Endothelial cell (in vitro differentiated cells): ENCODE data around the gene SAYSD1. TPM values are rescaled to one million over a fixed set of nuclear protein-coding genes. Genes with fewer than 3 reads are reported as not detected.

Source experiments
- DNase-seq: peaks from one replicate; pipeline ENCODE4 v3.0.0; 2021; ENCODE audit warnings: low spot score
- H3K27ac Mint-ChIP-seq: one replicate; pipeline ENCODE4 v1.8.0; 2021; ENCODE audit warnings: mixed read lengths, inconsistent platforms; ENCODE audit not compliant: unreplicated experiment
- H3K27me3 Mint-ChIP-seq: one replicate; pipeline ENCODE4 v1.8.0; 2021; ENCODE audit warnings: mild to moderate bottlenecking, moderate library complexity, mixed read lengths, inconsistent platforms; ENCODE audit not compliant: unreplicated experiment
- H3K36me3 Mint-ChIP-seq: one replicate; pipeline ENCODE4 v1.8.0; 2021; ENCODE audit warnings: mild to moderate bottlenecking, low read depth, mixed read lengths, inconsistent platforms; ENCODE audit not compliant: unreplicated experiment
- H3K4me1 Mint-ChIP-seq: one replicate; pipeline ENCODE4 v1.8.0; 2021; ENCODE audit warnings: mild to moderate bottlenecking, mixed read lengths, inconsistent platforms; ENCODE audit not compliant: unreplicated experiment
- H3K4me3 Mint-ChIP-seq: one replicate; pipeline ENCODE4 v1.8.0; 2021; ENCODE audit warnings: mild to moderate bottlenecking, mixed read lengths, inconsistent platforms; ENCODE audit not compliant: unreplicated experiment
- H3K9me3 Mint-ChIP-seq: one replicate; pipeline ENCODE4 v1.8.0; 2021; ENCODE audit warnings: mixed read lengths, inconsistent platforms; ENCODE audit not compliant: unreplicated experiment
- CTCF ChIP-seq: fragments of 200-600 bp; sonication (generic); IDR thresholded peaks from one replicate; pipeline ENCODE4 v1.5.0; 2021; ENCODE audit warnings: antibody characterized with exemption; ENCODE audit not compliant: unreplicated experiment
- total RNA-seq: library from RNA; stranded (reverse); fragmentation: NEBNext Ultra II Directional; extraction: Animal tissue kit (Norgen Biotek cat#: 25700); gene quantifications from one replicate; pipeline ENCODE4 v1.2.1, GENCODE V29; 2021; ENCODE audit not compliant: unreplicated experiment

The SAYSD1 gene
- total RNA-seq, 1 donor from 2014 or later = 10.8 TPM

- no peak for DNase-seq
- Mint-ChIP-seq H3K9me3 (no peaks in the 10 kb centered on the region), H3K4me3 (peak overlapping the region; percentile 33), H3K27ac (no peak overlapping the region), H3K27me3 (no peaks in the 10 kb centered on the region), H3K4me1 (peaks cover 27% of the 10 kb centered on the region), H3K36me3 (peaks cover 11% of the 10 kb centered on the region)
- TF ChIP-seq CTCF = no peak
Observed at GRCh38 chr6:39086711-39087110, 28.3 kb downstream of the SAYSD1 start.

- Mint-ChIP-seq H3K27me3 (no peaks in the 10 kb centered on the region), H3K27ac (no peak overlapping the region), H3K4me1 (peaks cover 27% of the 10 kb centered on the region), H3K4me3 (peak overlapping the region; percentile 33), H3K9me3 (no peaks in the 10 kb centered on the region), H3K36me3 (peaks cover 11% of the 10 kb centered on the region)
- TF ChIP-seq CTCF = no peak
- DNase-seq = no peak
Observed at GRCh38 chr6:39086294-39086693, 28.7 kb downstream of the SAYSD1 start.

- Mint-ChIP-seq H3K4me1 (peaks cover 21% of the 10 kb centered on the region), H3K4me3 (no peak overlapping the region), H3K27me3 (peaks cover 2% of the 10 kb centered on the region), H3K9me3 (no peaks in the 10 kb centered on the region), H3K27ac (no peak overlapping the region), H3K36me3 (peaks cover 11% of the 10 kb centered on the region)
- peak; percentile 1 for DNase-seq
- TF ChIP-seq CTCF = no peak
Observed at GRCh38 chr6:39085129-39085797, 29.7 kb downstream of the SAYSD1 start.

GRCh38 chr6:39084506-39084905 lies 30.5 kb downstream of the SAYSD1 start:
- H3K36me3 Mint-ChIP-seq = peaks cover 11% of the 10 kb centered on the region
- no peaks in the 10 kb centered on the region for H3K9me3 Mint-ChIP-seq
- TF ChIP-seq CTCF = no peak
- H3K27me3 Mint-ChIP-seq = peaks cover 2% of the 10 kb centered on the region
- H3K4me3 Mint-ChIP-seq = no peak overlapping the region
- H3K4me1 Mint-ChIP-seq = peaks cover 14% of the 10 kb centered on the region
- no peak overlapping the region for H3K27ac Mint-ChIP-seq
- DNase-seq = no peak

- peaks cover 7% of the 10 kb centered on the region for H3K4me1 Mint-ChIP-seq
- H3K27ac Mint-ChIP-seq = no peak overlapping the region
- H3K36me3 Mint-ChIP-seq = peaks cover 18% of the 10 kb centered on the region
- H3K4me3 Mint-ChIP-seq = no peak overlapping the region
- DNase-seq = no peak
- H3K9me3 Mint-ChIP-seq = no peaks in the 10 kb centered on the region
- TF ChIP-seq CTCF = no peak
- peaks cover 6% of the 10 kb centered on the region for H3K27me3 Mint-ChIP-seq
Observed at GRCh38 chr6:39083231-39083634, 31.8 kb downstream of the SAYSD1 start.
